ENCODE measurements around the gene BCR.

- TF ChIP-seq CTCF (IDR thresholded peaks at IDR 0.05) (no peak), POLR2A (IDR thresholded peaks at IDR 0.05) (no peak)
These were observed 2.2 kb downstream of the BCR start for GRCh38 chr22:23182309-23183060.
